Astrocyte (in vitro differentiated cells and primary cell): Measurements from ENCODE around the gene ZNF382.

Experiments used
- EZH2 ChIP-seq: IDR thresholded peaks from 2 replicates; pipeline ENCODE4 v1.6.1; 2012; ENCODE audit warnings: mild to moderate bottlenecking, low read length, inconsistent platforms; ENCODE audit not compliant: insufficient read depth
- TF ChIP-seq, protein P1 (sequence below): IDR thresholded peaks from 2 replicates; pipeline ENCODE4 v1.5.1; 2011; ENCODE audit warnings: low read depth, mild to moderate bottlenecking, inconsistent platforms, low read length, moderate library complexity; ENCODE audit not compliant: insufficient read depth

GRCh38 chr19:36564391-36564790, 40.7 kb upstream of the ZNF382 start:
- TF ChIP-seq, protein P1, sequence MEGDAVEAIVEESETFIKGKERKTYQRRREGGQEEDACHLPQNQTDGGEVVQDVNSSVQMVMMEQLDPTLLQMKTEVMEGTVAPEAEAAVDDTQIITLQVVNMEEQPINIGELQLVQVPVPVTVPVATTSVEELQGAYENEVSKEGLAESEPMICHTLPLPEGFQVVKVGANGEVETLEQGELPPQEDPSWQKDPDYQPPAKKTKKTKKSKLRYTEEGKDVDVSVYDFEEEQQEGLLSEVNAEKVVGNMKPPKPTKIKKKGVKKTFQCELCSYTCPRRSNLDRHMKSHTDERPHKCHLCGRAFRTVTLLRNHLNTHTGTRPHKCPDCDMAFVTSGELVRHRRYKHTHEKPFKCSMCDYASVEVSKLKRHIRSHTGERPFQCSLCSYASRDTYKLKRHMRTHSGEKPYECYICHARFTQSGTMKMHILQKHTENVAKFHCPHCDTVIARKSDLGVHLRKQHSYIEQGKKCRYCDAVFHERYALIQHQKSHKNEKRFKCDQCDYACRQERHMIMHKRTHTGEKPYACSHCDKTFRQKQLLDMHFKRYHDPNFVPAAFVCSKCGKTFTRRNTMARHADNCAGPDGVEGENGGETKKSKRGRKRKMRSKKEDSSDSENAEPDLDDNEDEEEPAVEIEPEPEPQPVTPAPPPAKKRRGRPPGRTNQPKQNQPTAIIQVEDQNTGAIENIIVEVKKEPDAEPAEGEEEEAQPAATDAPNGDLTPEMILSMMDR: no peak
- no peak for TF ChIP-seq EZH2
